CMK (cell line): Measurements from ENCODE around the gene ILRUN.
"Not testable (repeated sequence)": the region's sequence is repeated elsewhere in the genome, so short reads cannot be mapped to it uniquely, and the experiment has no call there.

Experiments used
- DNase-seq: peaks from one replicate; pipeline ENCODE4 v3.0.0-alpha.2; 2010; ENCODE audit warnings: low read depth

ILRUN gene

GRCh38 chr6:34664256-34664971 is 32.2 kb downstream of the ILRUN start:
- no peak for DNase-seq

GRCh38 chr6:34663831-34664255 is 32.7 kb downstream of the ILRUN start:
- DNase-seq: no peak

GRCh38 chr6:34663371-34663770 is 33.2 kb downstream of the ILRUN start:
- DNase-seq: no peak

GRCh38 chr6:34661357-34661756 is 35.2 kb downstream of the ILRUN start:
- no peak for DNase-seq

- no peak for DNase-seq
These were observed 37.8 kb downstream of the ILRUN start for GRCh38 chr6:34658605-34659265.

- not testable (repeated sequence) for DNase-seq
These were observed 38.5 kb downstream of the ILRUN start for GRCh38 chr6:34657979-34658480.

- no peak for DNase-seq
These were observed 39.1 kb downstream of the ILRUN start for GRCh38 chr6:34657307-34657978.

GRCh38 chr6:34657037-34657306 is 39.6 kb downstream of the ILRUN start:
- no peak for DNase-seq

- no peak for DNase-seq
These were observed 40.1 kb downstream of the ILRUN start for GRCh38 chr6:34656378-34657036.

- not testable (repeated sequence) for DNase-seq
These were observed 40.6 kb downstream of the ILRUN start for GRCh38 chr6:34655876-34656377.

GRCh38 chr6:34654061-34654710 is 42.4 kb downstream of the ILRUN start:
- no peak for DNase-seq

- DNase-seq: no peak
These were observed 44.3 kb downstream of the ILRUN start for GRCh38 chr6:34652263-34652662.

GRCh38 chr6:34650823-34651222 is 45.7 kb downstream of the ILRUN start:
- DNase-seq: no peak

- DNase-seq: not testable (repeated sequence)
These were observed 46.3 kb downstream of the ILRUN start for GRCh38 chr6:34650232-34650631.

GRCh38 chr6:34648806-34649205 is 47.8 kb downstream of the ILRUN start:
- DNase-seq: no peak
